Gastroesophageal sphincter (tissue), 3 donors: Measurements from ENCODE around the gene ARHGAP42.

ENCODE experiments used
- CTCF ChIP-seq, 4 experiments: fragments of 200-600 bp in 2 of 4; fragments of 450-650 bp in 2 of 4; sonication (generic) in 1 of 4; IDR thresholded peaks; one replicate each; pipeline ENCODE4 v1.5.1; 2017 to 2019; ENCODE audit warnings: antibody characterized with exemption in 4 of 4, mild to moderate bottlenecking in 2 of 4, moderate library complexity in 2 of 4
- POLR2A ChIP-seq, 2 donors: fragments of 450-650 bp; IDR thresholded peaks; one replicate each; pipeline ENCODE4 v1.6.1; 2017; ENCODE audit warnings: antibody characterized with exemption in 2 of 2, mild to moderate bottlenecking in 2 of 2, moderate library complexity in 1 of 2

- TF ChIP-seq CTCF (IDR thresholded peaks at IDR 0.05) (no peak), POLR2A (IDR thresholded peaks at IDR 0.05) (no peak)
Measured at GRCh38 chr11:100739666-100740065, 52.6 kb downstream of the ARHGAP42 start.
